ENCODE measurements around the gene RAB40AL.

GRCh38 chrX:102887687-102888086 is 49.4 kb upstream of the RAB40AL start:
- TF ChIP-seq ZNF8 (CRISPR knock-in tag; IDR thresholded peaks at IDR 0.05), result no peak
- no peak for TF ChIP-seq CSDC2 (CRISPR knock-in tag; IDR thresholded peaks at IDR 0.05)
- TF ChIP-seq, protein P1, sequence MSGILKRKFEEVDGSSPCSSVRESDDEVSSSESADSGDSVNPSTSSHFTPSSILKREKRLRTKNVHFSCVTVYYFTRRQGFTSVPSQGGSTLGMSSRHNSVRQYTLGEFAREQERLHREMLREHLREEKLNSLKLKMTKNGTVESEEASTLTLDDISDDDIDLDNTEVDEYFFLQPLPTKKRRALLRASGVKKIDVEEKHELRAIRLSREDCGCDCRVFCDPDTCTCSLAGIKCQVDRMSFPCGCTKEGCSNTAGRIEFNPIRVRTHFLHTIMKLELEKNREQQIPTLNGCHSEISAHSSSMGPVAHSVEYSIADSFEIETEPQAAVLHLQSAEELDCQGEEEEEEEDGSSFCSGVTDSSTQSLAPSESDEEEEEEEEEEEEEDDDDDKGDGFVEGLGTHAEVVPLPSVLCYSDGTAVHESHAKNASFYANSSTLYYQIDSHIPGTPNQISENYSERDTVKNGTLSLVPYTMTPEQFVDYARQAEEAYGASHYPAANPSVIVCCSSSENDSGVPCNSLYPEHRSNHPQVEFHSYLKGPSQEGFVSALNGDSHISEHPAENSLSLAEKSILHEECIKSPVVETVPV (CRISPR knock-in tag; IDR thresholded peaks at IDR 0.05), result no peak

Measured in SK-N-SH treated with all-trans-retinoic acid at 6 μM for 48 hours (cell line).